WTC11 (cell line): ENCODE data around the gene SELENOH.

Experiments used
- GABPB1 ChIP-seq: sonication (generic); formaldehyde crosslinking; IDR thresholded peaks from 2 replicates; pipeline ENCODE4 v1.8.1; 2023; ENCODE audit warnings: mild to moderate bottlenecking, missing genetic modification reagents
- TF ChIP-seq, protein P1 (sequence below): fragments of 200-600 bp; IDR thresholded peaks from 2 replicates; pipeline ENCODE4 v1.8.0; 2022; ENCODE audit warnings: antibody characterized with exemption
- TF ChIP-seq, protein P2 (sequence below): sonication (generic); formaldehyde crosslinking; IDR thresholded peaks from 2 replicates; pipeline ENCODE4 v1.8.0; 2022; ENCODE audit warnings: mild to moderate bottlenecking, missing genetic modification reagents
- TF ChIP-seq, protein P3 (sequence below): sonication (generic); formaldehyde crosslinking; IDR thresholded peaks from 2 replicates; pipeline ENCODE4 v1.8.1; 2023; ENCODE audit warnings: mild to moderate bottlenecking, missing genetic modification reagents
- TF ChIP-seq, protein P4 (sequence below): sonication (generic); formaldehyde crosslinking; IDR thresholded peaks from 2 replicates; pipeline ENCODE4 v1.8.1; 2023; ENCODE audit warnings: mild to moderate bottlenecking, missing genetic modification reagents, moderate library complexity

DNA sequence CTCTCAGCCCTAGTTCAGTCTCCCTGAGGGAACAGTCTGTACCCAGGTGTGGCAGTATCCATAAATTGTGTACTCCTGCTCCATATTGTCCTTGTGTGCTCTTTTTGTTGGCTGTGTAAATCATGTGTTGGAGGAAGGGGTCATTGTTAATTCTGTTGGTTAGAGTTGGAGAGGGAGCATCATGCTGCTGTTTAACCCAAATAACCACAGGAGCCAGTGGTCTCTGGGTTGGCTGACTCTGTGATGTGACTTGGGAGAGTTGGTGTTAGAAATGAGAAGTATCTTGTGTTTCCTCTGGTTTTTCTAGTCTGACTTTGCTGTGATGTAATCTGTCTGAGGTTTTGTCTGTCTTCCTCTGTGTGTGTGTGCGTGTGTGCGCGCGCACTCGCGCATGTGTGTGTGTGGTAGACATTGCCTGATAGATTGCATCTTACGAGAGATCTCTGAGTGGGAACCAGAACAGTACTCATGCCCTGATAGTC is 50.8 kb downstream of the SELENOH start:
- TF ChIP-seq, protein P1, sequence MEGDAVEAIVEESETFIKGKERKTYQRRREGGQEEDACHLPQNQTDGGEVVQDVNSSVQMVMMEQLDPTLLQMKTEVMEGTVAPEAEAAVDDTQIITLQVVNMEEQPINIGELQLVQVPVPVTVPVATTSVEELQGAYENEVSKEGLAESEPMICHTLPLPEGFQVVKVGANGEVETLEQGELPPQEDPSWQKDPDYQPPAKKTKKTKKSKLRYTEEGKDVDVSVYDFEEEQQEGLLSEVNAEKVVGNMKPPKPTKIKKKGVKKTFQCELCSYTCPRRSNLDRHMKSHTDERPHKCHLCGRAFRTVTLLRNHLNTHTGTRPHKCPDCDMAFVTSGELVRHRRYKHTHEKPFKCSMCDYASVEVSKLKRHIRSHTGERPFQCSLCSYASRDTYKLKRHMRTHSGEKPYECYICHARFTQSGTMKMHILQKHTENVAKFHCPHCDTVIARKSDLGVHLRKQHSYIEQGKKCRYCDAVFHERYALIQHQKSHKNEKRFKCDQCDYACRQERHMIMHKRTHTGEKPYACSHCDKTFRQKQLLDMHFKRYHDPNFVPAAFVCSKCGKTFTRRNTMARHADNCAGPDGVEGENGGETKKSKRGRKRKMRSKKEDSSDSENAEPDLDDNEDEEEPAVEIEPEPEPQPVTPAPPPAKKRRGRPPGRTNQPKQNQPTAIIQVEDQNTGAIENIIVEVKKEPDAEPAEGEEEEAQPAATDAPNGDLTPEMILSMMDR, result no peak
- TF ChIP-seq GABPB1, result no peak
- TF ChIP-seq, protein P2, sequence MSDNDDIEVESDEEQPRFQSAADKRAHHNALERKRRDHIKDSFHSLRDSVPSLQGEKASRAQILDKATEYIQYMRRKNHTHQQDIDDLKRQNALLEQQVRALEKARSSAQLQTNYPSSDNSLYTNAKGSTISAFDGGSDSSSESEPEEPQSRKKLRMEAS (CRISPR knock-in tag), result no peak
- TF ChIP-seq, protein P3, sequence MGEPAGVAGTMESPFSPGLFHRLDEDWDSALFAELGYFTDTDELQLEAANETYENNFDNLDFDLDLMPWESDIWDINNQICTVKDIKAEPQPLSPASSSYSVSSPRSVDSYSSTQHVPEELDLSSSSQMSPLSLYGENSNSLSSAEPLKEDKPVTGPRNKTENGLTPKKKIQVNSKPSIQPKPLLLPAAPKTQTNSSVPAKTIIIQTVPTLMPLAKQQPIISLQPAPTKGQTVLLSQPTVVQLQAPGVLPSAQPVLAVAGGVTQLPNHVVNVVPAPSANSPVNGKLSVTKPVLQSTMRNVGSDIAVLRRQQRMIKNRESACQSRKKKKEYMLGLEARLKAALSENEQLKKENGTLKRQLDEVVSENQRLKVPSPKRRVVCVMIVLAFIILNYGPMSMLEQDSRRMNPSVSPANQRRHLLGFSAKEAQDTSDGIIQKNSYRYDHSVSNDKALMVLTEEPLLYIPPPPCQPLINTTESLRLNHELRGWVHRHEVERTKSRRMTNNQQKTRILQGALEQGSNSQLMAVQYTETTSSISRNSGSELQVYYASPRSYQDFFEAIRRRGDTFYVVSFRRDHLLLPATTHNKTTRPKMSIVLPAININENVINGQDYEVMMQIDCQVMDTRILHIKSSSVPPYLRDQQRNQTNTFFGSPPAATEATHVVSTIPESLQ (CRISPR knock-in tag), result no peak
- TF ChIP-seq, protein P4, sequence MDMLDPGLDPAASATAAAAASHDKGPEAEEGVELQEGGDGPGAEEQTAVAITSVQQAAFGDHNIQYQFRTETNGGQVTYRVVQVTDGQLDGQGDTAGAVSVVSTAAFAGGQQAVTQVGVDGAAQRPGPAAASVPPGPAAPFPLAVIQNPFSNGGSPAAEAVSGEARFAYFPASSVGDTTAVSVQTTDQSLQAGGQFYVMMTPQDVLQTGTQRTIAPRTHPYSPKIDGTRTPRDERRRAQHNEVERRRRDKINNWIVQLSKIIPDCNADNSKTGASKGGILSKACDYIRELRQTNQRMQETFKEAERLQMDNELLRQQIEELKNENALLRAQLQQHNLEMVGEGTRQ, result no peak
